Endothelial cell of umbilical vein (primary cell): ENCODE data around the gene FBXO5. TPM values are rescaled to one million over a fixed set of nuclear protein-coding genes. Genes with fewer than 3 reads are reported as not detected.

Experiments used
- BruUV-seq: library from RNA; stranded (reverse); fragments of 400-500 nt; replicated peaks from 2 replicates; lab custom pipeline; 2021; lab: Mats Ljungman, UMichigan
- CTCF ChIA-PET: fragments of 300-600, 350-600 bp; sonication (Branson Sonifier 250); formaldehyde crosslinking; loops from one replicate; lab custom pipeline; 2021; ENCODE audit warnings: antibody characterized with exemption, inconsistent platforms; lab: Charles Lee
- POLR2A ChIA-PET: fragments of 300-600, 350-600 bp; sonication (Branson Sonifier 250); formaldehyde crosslinking; loops from one replicate; lab custom pipeline; 2021; ENCODE audit warnings: antibody characterized with exemption, inconsistent platforms; lab: Charles Lee
- DNase-seq: peaks from one replicate; pipeline ENCODE4 v3.0.0-alpha.2; 2011; ENCODE audit warnings: low read depth, low spot score
- FAIRE-seq: peaks from 2 replicates; lab custom pipeline; 2011; peaks lifted over from hg19 to GRCh38; lab: Jason Lieb, UNC
- H2AFZ ChIP-seq: 2 replicates; pipeline ENCODE4 v1.6.0; 2012; ENCODE audit warnings: low read depth, low read length, control low read depth, inconsistent platforms
- H3K27ac ChIP-seq: 2 replicates; pipeline ENCODE4 v1.5.1; 2011; ENCODE audit warnings: low read depth, mild to moderate bottlenecking, control low read depth, low read length, moderate library complexity; ENCODE audit not compliant: insufficient read depth
- H3K27me3 ChIP-seq, 2 experiments: 2 replicates each; pipeline versions ENCODE4 v1.6.0 to v1.6.1; 2011; ENCODE audit warnings: low read length in 2 of 2, mixed read lengths in 1 of 2; ENCODE audit not compliant: control insufficient read depth in 2 of 2, insufficient read depth in 2 of 2
- H3K36me3 ChIP-seq, 2 experiments: 2 replicates in 1 of 2; 3 replicates in 1 of 2; pipeline ENCODE4 v1.5.1; 2011; ENCODE audit warnings: low read length in 2 of 2, mild to moderate bottlenecking in 1 of 2, moderate library complexity in 1 of 2; ENCODE audit not compliant: control insufficient read depth in 2 of 2, insufficient read depth in 2 of 2; ENCODE audit errors: extremely low read depth in 1 of 2
- H3K4me1 ChIP-seq: 3 replicates; pipeline ENCODE4 v1.5.1; 2011; ENCODE audit warnings: mild to moderate bottlenecking, low read length; ENCODE audit not compliant: control insufficient read depth, insufficient read depth; ENCODE audit errors: extremely low read depth
- H3K4me2 ChIP-seq: 2 replicates; pipeline ENCODE4 v1.6.1; 2011; ENCODE audit warnings: low read length, control low read depth, mixed read lengths; ENCODE audit not compliant: insufficient read depth
- H3K4me3 ChIP-seq, 3 experiments: fragments of 200-600 bp in 1 of 3; sonication (generic), shearing (Covaris generic) in 1 of 3; replicated peaks in 1 of 3; 2 replicates each; pipeline ENCODE4 v1.5.1; 2011 to 2016; ENCODE audit warnings: control low read depth in 3 of 3, low read length in 3 of 3, mild to moderate bottlenecking in 2 of 3, inconsistent platforms in 1 of 3, low read depth in 1 of 3, moderate library complexity in 1 of 3; ENCODE audit not compliant: insufficient read depth in 1 of 3
- H3K79me2 ChIP-seq: 2 replicates; pipeline ENCODE4 v1.6.0; 2012; ENCODE audit warnings: low read length, inconsistent platforms; ENCODE audit not compliant: control insufficient read depth, insufficient read depth
- H3K9ac ChIP-seq: replicated peaks from 2 replicates; pipeline ENCODE3; 2011; ENCODE audit warnings: low read length, control low read depth; ENCODE audit not compliant: insufficient read depth; ENCODE audit errors: extremely low read depth
- H3K9me1 ChIP-seq: replicated peaks from 3 replicates; pipeline ENCODE4 v1.6.0; 2011; ENCODE audit warnings: mild to moderate bottlenecking, low read length; ENCODE audit not compliant: control insufficient read depth, insufficient read depth; ENCODE audit errors: extremely low read depth
- H3K9me3 ChIP-seq: replicated peaks from 2 replicates; pipeline ENCODE4 v1.5.1; 2012; ENCODE audit warnings: low read length, inconsistent platforms; ENCODE audit not compliant: control insufficient read depth, insufficient read depth
- H4K20me1 ChIP-seq: replicated peaks from 2 replicates; pipeline ENCODE3; 2011; ENCODE audit warnings: mild to moderate bottlenecking, low read length; ENCODE audit not compliant: control insufficient read depth, insufficient read depth; ENCODE audit errors: extremely low read depth
- CTCF ChIP-seq, 2 donors: IDR thresholded peaks; 1 replicate in 1 of 2; 2 replicates in 1 of 2; pipeline ENCODE4 v1.5.1; 2011; ENCODE audit warnings: low read length in 2 of 2, mild to moderate bottlenecking in 2 of 2, moderate library complexity in 2 of 2, control low read depth in 1 of 2, inconsistent platforms in 1 of 2, low read depth in 1 of 2; ENCODE audit not compliant: insufficient read depth in 1 of 2; ENCODE audit errors: extremely low read depth in 1 of 2
- EZH2 ChIP-seq: IDR thresholded peaks from 2 replicates; pipeline ENCODE4 v1.6.1; 2012; ENCODE audit warnings: borderline replicate concordance, low read depth, mild to moderate bottlenecking, moderate library complexity, low read length, inconsistent platforms; ENCODE audit not compliant: severe bottlenecking
- FOS ChIP-seq: IDR thresholded peaks from 2 replicates; pipeline ENCODE4 v1.6.1; 2011; ENCODE audit warnings: mild to moderate bottlenecking, low read length, moderate library complexity, borderline replicate concordance; ENCODE audit not compliant: insufficient read depth
- GATA2 ChIP-seq: IDR thresholded peaks from 2 replicates; pipeline ENCODE4 v1.7.0; 2011; ENCODE audit warnings: low read depth, mild to moderate bottlenecking, moderate library complexity, mixed read lengths, low read length; ENCODE audit not compliant: insufficient read length, insufficient read depth
- JUN ChIP-seq: IDR thresholded peaks from 2 replicates; pipeline ENCODE4 v1.6.1; 2011; ENCODE audit warnings: borderline replicate concordance, low read depth; ENCODE audit not compliant: insufficient read length, insufficient read depth
- MAX ChIP-seq: IDR thresholded peaks from 2 replicates; pipeline ENCODE4 v1.6.1; 2011; ENCODE audit not compliant: insufficient read depth, insufficient read length
- MYC ChIP-seq: IDR thresholded peaks from one replicate; pipeline ENCODE4 v1.6.1; 2011; ENCODE audit warnings: mild to moderate bottlenecking, low read depth, low read length
- POLR2A ChIP-seq: IDR thresholded peaks from 2 replicates; pipeline ENCODE4 v1.6.1; 2012; ENCODE audit warnings: low read depth, mild to moderate bottlenecking, control low read depth, low read length
- POLR2AphosphoS5 ChIP-seq: IDR thresholded peaks from 2 replicates; pipeline ENCODE4 v1.6.1; 2012; ENCODE audit warnings: low read depth, mild to moderate bottlenecking, control low read depth, low read length, moderate library complexity; ENCODE audit not compliant: insufficient read depth
- dilution Hi-C: fragments of 300-500 bp; cut with MboI; formaldehyde crosslinking; loops from one replicate; pipeline ENCODE4 v1.15.0; 2019; ENCODE audit warnings: low sequenced_read_pairs; ENCODE audit not compliant: extremely low pct_ligation_motif_present
- intact Hi-C: fragments of 100-400 bp; cut with micrococcal nuclease; formaldehyde crosslinking; loops from one replicate; pipeline ENCODE4 v1.10.0; 2022
- polyA plus RNA-seq, 4 experiments: library from polyadenylated mRNA; depleted of rRNA in 3 of 4; stranded (reverse) in 3 of 4; unstranded in 1 of 4; fragments of >200 nt; gene quantifications; 2 replicates each; pipeline versions ENCODE4 v1.2.1 to v1.2.3, GENCODE V29; 2011 to 2012; ENCODE audit warnings: missing spikeins in 1 of 4
- total RNA-seq: library from RNA; stranded (reverse); gene quantifications from 2 replicates; pipeline ENCODE4 v1.2.3, GENCODE V29; 2021

FBXO5 gene
- total and polyA plus RNA-seq, 2 donors (not counting 3 experiments of a cell fraction or from before 2014, with no cell fraction given): 6.1 to 27.1 TPM

GRCh38 chr6:152950240-152950639 is 32.6 kb downstream of the FBXO5 start:
- FAIRE-seq: no peak

More at GRCh38 chr6:152950240-152950639, 32.6 kb downstream of the FBXO5 start:
- Histone ChIP-seq H3K27ac (no peak overlapping the region), H3K79me2 (no peaks in the 10 kb centered on the region), H3K27me3 (no peaks in the 10 kb centered on the region), H3K9ac (no peak overlapping the region), H3K36me3 (no peaks in the 10 kb centered on the region), H3K4me1 (peaks cover 11% of the 10 kb centered on the region), H2AFZ (no peak overlapping the region), H3K4me2 (no peak overlapping the region), H3K9me3 (no peaks in the 10 kb centered on the region), H4K20me1 (no peaks in the 10 kb centered on the region), H3K9me1 (no peaks in the 10 kb centered on the region), H3K4me3 (no peak overlapping the region)
- intact Hi-C loops: loop anchor here (5.0 to 10.0 kb wide), 2 partner anchors 645 to 1183 kb away; no protein-coding TSS in a partner anchor
- dilution Hi-C loops: no loop called here
- CTCF ChIA-PET: interaction anchor here (1.3 to 6.2 kb wide), 5 partner anchors 83 to 398 kb away, joined by 4 to 88 read pairs (median 5); partner anchors contain the start of gene VIP
- DNase-seq: no peak
- TF ChIP-seq MAX: no peak
- no peak for TF ChIP-seq POLR2A
- no peak for TF ChIP-seq JUN
- no peak for TF ChIP-seq EZH2
- TF ChIP-seq MYC: no peak
- TF ChIP-seq POLR2AphosphoS5: no peak
- no peak for TF ChIP-seq GATA2
- TF ChIP-seq FOS: no peak
- TF ChIP-seq CTCF (IDR thresholded peaks at IDR 0.05; ENCODE audit: extremely low read depth in 1 of 2, insufficient read depth in 1 of 2, low read depth in 1 of 2, low read length in 2 of 2): no peak
- no TSS peak for BruUV-seq
- POLR2A ChIA-PET: no interaction called here
